GM12892 (cell line): Measurements from ENCODE around the gene OSER1.

ENCODE experiments used
- POLR2A ChIP-seq: IDR thresholded peaks from 2 replicates; pipeline ENCODE4 v1.6.1; 2011; ENCODE audit warnings: low read depth, low read length, control low read depth
- POLR2AphosphoS5 ChIP-seq: IDR thresholded peaks from 2 replicates; pipeline ENCODE4 v1.6.1; 2011; ENCODE audit warnings: low read depth, low read length, control low read depth
- TAF1 ChIP-seq: IDR thresholded peaks from 2 replicates; pipeline ENCODE4 v1.6.1; 2011; ENCODE audit warnings: low read depth, mild to moderate bottlenecking, control low read depth, low read length, borderline replicate concordance

DNA sequence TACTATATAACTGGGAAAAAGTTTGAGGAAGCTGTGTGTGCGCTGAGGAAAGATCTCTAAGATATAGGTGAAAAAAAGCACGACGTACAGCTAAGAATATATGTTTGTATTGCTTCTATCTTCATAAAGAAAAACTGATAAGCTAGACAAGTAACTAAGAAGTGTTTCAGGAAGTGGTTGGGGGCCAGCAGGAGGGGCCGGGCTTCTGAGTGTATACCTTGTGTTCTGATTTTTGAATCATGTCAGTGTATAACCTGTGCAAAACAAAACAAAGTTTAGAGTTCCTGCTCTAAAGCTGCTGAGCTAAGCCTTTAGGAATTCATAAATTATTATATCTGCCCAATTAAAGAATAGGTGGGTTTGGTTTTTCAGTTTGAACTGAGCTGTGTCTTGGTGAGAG is 7.9 kb upstream of the OSER1 start:
- TF ChIP-seq POLR2A (no peak), POLR2AphosphoS5 (no peak), TAF1 (no peak)
